NCI-H146 treated with DMSO at 0.1 percent for 48 hours (cell line): ENCODE results near the gene TMEM175.
"Not testable (repeated sequence)": the region's sequence is repeated elsewhere in the genome, so short reads cannot be mapped to it uniquely, and the experiment has no call there.

Source experiments
- DNase-seq: peaks from one replicate; lab custom pipeline; 2025; ENCODE audit not compliant: unreplicated experiment; lab: John Stamatoyannopoulos, UW

Gene TMEM175

DNA sequence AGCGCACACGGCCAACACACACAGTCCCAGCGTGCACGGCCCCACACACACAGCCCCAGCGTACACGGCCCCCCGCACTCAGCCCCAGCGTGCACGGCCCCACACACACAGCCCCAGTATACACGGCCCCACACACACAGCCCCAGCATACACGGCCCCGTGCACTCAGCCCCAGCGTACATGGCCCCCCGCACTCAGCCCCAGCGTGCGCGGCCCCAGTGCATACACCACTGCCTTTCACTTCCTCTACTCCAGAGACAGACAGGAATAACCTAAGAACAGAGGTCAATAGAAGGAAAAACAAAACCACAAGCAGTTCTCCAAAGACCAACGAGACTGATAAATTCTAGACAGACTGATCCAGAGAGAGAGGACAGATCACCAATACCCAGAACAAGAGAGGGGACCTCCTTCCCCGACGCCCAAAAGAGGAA is 17.2 kb upstream of the TMEM175 start:
- no peak for DNase-seq

DNA sequence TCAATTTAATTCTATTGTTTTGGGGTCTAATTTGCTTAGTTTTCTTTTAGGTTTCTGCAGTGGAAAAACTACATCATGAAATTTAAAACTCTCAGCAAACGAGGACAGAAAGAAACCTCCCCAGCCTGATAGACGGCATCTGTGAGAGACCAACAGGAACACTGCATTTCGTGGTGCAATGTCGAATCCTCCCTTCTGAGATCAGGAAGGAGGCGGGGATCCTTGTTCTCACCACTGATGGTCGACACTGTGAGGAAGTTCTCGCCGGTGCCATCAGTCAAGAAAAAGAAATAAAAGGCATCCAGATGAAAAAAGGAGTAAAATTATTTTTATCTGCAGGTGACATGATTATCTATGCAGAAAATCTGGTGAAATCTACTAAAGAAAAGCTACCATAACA is 16.7 kb upstream of the TMEM175 start:
- no peak for DNase-seq

DNA sequence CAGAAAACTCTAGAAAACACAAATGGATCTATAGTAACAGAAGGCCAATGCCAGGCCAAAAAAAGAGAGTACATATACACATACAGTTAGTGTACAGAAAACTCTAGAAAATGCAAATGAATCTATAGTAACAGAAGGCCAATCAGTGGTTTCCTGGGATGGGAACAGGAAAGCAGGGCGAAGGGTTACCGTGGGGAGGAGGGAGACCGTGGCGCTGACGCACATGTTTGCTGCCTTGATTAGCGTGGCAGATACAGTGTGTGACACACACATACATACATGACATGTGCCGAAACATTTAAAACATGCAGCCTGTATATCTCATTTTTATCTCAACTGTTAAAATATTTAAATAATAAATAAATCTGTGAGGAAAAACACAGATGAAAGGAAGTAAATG is 14.8 kb upstream of the TMEM175 start:
- no peak for DNase-seq

DNA sequence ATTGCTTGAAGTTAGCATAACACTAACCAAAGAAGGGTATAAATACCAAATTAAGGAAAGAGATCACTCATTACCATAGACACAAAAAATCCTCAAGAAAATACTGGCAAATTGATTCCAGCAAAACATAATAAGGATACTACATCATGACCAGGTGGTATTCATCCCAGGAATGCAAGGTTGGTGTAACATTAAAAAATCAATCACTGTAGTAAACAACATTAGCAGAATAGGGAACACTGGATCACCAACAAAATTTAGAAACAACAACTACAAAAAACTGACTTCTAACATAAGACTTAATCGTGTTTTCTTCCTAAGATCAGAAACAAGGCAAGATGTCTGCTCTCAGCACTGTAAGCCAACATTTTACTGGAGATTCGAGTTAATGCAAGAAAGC is 14.3 kb upstream of the TMEM175 start:
- DNase-seq = no peak

DNA sequence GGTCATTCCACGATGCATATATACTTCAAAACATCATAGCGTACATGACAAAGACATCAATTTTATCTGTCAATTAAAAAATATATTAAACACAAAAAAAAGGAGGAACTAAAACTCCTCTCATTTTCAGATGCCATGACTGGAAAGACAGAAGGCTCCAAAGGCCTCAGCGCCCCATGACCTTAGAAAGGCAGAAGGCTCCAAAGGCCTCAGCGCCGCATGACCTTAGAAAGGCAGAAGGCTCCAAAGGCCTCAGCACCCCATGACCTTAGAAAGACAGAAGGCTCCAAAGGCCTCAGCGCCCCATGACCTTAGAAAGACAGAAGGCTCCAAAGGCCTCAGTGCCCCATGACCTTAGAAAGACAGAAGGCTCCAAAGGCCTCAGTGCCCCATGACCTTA is 13.7 kb upstream of the TMEM175 start:
- not testable (repeated sequence) for DNase-seq

DNA sequence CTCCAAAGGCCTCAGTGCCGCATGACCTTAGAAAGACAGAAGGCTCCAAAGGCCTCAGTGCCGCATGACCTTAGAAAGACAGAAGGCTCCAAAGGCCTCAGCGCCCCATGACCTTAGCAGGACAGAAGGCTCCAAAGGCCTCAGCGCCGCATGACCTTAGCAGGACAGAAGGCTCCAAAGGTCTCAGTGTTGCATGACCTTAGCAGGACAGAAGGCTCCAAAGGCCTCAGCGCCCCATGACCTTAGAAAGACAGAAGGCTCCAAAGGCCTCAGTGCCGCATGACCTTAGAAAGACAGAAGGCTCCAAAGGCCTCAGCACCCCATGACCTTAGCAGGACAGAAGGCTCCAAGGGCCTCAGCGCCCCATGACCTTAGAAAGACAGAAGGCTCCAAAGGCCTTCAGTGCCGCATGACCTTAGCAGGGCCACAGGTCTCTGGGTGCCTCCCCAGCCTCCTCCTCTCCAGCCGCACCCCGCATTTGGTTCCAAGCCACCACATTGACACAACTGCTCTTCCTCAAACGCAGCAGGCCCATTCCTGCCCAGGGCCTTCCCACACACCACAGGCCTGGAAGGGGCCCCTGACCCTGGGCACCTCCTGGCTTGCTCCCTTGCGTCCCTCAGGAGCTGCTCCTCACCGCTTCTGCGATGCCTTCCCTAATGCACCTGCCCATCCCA is 13.1 kb upstream of the TMEM175 start:
- not testable (repeated sequence) for DNase-seq

DNA sequence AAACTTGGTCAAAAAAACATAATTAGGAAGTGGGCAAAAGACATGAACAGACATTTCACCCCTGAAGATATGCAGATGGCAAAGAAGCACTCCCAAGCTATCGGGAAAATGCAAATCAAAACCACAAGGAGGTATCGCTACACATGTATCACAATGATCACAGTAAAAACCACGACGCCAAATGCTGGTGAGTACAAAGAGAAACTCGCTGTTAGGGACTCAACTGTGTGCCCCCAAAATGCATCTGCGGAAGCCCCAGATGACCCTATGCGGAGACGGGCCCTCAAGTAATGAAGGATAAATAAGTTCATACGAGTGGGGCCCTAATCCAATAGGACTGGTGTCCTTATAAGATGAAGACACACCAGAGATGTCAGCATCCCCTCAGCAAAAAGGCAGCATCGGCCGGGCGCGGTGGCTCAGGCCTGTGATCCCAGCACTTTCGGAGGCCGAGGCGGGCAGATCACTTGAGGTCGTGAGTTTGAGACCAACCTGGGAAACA is 10.4 kb upstream of the TMEM175 start:
- DNase-seq = no peak

DNA sequence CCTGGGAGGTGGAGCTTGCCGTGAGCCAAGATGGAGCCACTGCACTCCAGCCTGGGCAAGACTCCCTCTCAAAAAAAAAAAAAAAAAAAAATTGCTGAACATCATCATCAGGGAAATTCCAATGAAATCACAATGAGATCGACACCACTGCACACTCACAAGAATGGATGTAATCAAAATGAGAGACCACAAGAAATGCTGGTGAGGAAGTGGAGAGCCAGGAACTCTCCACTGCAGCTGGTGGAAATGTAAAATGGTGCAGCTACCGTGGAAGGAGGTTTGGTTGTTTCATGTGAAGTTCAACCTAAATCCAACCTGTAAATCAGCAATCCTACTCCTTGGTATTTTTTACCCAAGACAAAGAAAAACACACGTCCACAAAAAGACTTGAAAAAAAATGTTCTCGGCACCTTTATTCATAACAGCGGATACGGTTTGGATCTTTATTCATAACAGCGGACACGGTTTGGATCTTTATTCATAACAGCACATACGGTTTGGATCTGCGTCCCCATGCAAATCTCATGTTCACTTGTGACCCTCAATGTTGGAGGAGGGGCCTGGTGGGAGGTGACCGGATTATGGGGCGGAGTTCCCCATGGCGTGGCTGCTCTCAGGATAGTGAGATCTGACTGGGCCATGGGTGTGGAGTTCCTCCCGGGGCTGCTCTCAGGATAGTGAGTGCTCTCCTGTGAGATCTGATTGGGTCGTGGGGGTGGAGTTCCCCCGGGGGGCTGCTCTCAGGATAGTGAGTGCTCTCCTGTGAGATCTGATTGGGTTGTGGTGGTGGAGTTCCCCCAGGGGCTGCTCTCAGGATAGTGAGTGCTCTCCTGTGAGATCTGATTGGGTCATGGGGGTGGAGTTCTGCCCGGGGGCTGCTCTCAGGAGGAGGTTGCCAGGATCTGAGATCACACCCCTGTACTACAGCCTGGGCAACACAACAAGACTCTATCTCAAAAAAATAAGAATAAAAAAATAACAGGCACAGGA is 7.9 kb upstream of the TMEM175 start:
- DNase-seq = no peak

DNA sequence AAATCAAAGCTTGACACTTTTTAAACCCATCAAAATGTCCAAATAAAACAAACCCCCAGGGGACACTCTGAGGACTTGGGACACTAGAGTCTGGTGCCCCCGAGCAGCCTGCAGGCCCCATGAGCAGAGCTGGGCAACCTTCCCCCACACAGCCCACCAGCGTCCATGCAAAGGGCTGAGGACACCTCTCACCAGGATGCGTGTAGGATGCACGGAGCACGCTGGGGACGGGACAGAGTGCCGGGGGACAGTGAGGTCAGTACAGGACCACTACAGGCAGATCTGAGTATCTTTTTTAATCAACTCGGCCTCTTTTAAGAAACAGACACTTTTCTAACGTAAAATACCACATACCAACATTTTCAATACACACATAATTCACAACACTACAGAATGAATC is 7.1 kb upstream of the TMEM175 start:
- DNase-seq = no peak

DNA sequence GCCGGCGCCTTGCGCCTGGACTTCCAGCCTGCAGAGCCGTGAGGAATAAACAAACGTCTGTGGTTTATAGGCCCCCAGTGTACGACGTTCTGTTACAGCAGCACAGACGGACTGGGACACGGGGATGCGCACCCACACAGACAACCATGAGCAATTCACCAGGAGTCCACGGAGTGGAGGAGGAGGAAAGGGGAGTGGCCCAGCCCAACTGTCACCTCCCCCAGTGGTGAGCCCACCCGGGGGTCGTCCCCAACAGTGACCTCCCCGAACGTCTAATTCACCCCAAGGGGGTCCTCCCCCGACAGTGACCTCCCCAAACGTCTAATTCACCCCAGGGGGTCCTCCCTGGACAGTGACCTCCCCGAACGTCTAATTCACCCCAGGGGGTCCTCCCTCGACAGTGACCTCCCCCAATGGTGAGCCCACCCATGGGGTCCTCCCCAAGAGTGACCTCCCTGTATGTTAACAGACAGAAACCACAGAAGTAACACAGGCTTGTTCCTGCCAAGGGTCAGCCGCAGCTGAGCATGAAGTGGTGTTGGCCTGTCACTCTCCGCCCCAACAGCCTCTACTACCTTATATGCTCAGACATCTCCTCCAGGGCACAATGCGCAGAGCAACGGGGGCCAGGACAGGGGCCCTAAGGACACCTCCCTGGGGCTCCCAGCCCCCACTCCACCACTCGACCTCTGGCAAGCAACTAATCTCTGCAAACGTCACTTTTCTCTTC is 6.3 kb upstream of the TMEM175 start:
- no peak for DNase-seq

DNA sequence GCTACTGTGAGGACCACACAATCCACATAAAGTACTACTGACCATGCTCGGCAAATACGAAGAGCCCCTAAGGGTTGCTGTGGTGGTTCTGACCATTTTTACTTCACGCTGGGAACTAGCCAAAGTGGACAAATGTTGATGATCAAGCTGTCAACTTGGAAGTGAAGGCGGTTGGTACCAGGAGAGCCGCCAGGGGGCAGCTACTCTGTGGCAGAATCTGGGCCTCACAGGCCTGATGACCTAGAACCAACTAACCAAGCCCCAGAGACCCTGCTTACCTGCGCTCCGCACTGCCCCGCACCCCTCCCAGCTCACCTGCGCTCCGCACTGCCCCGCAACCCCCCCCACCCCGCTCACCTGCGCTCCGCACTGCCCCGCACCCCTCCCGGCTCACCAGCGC is 5.7 kb upstream of the TMEM175 start:
- no peak for DNase-seq

DNA sequence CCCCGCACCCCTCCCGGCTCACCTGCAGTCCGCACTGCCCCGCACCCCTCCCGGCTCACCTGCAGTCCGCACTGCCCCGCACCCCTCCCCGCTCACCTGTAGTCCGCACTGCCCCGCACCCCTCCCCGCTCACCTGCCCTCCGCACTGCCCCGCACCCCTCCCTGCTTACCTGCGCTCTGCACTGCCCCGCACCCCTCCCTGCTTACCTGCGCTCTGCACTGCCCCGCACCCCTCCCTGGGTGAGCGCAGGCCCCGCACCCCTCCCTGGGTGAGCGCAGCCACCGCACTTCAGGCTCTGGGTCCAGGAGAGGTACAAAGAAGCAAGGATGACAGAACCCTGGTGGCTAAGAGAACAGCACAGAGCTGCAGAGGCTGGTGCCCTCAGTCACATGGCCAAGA is 4.7 kb upstream of the TMEM175 start:
- not testable (repeated sequence) for DNase-seq

DNA sequence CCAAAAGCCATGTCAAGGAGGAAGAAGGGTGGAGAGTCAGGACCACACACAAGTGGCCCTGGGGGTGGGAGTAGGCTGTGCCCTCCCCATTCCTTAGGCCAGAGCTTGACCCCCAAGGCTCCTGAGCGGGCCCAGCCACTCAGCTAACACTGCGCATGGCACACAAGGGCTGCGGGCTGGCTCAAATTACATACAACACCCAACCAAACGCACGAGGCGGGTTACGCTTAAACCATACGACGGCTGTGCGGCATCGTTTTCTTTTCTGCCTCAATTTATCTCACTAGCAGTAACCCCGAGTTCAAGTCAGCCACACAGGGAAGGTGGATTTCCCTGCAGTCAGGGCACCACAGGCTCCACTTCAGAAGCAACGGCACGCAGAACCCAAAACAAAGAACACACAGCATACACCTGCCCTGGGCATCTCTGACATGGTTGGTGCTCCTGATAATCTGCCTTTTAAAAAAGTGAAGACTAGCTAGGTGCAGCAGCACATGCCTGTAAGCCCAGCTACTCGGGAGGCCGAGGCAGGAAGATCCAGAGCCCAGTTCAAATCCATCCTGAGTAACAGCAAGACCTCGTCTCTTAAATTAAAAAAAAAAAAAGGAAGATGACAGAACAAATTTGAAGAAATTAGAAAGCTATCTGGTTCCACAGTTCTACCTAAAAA is 3.0 kb upstream of the TMEM175 start:
- no peak for DNase-seq

DNA sequence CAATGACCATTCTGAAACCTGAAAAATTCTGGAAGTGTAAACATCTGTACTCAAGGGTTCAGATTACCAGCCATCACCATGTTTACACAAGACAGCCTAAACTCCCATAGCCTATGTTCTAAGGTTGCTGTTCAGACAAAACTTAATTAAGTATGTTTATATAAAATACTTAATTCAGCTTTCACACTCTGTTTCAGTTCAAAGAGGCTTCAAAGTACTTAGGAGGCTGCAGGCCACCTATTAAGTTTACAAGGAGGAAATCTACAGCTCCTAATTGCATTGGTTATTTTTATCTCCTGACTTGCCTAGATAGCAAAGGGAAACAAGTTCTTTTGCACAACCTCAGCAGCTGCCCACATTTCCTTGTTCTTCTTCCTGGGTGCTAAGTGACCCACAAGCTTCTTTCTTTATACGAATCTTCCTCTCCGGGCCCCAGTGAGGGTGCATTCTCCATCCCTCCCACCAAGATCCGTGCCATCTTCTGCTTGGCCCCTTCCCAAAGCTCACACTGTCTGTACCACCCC is 2.2 kb upstream of the TMEM175 start:
- no peak for DNase-seq

DNA sequence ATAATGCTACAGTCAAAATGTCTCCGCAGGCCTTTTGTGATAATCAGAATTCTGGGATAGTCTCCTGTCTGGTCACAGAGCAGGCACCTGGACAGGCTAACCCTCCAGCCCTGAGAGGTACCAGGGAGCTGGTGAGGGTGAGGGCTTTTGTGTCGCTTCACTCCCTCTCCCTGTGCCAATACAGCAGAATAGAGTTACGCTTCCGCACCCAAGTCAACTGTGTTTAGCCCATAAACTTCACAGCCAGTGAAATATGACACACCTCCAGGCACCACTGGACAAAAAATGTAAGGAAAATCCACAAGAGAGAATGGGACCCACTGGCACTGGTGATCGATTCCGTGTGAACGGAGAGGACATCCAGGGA is 1.4 kb upstream of the TMEM175 start:
- no peak for DNase-seq

DNA sequence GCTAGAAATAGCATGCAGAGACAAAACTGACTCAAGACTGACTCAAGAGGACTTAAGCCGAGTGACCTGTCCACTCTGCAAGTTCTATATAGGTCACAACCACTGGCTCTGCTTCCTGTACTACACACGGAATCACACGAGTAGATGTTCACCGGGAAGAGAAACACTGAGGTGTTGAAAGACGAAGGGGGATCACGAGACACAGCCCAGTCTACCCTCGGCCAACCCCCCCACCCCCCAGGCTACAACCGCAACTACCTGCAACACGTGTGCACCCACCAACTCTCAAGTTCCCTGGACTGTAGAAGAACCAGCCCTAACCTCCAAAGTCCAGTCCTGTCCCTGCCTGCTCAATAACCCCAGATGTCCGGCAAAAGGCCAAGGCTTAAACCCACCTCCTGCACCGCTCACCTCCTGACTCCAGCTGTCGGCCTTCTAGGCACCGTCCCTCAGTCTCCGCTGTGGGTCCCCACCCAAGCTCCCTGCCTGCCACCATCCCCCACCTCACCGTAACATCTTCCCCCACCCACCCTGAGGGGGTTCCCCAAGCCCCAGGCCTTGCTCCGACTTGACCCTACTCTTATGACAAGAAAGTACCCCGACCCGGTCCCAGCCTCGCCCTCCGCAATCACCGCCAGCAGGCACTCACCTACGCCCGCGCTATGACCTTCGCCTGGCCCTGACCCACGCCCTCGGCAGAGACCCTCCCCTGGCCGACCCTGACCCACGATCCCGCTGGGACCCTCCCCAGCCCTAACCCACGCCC is 883 bp upstream of the TMEM175 start:
- no peak for DNase-seq

DNA sequence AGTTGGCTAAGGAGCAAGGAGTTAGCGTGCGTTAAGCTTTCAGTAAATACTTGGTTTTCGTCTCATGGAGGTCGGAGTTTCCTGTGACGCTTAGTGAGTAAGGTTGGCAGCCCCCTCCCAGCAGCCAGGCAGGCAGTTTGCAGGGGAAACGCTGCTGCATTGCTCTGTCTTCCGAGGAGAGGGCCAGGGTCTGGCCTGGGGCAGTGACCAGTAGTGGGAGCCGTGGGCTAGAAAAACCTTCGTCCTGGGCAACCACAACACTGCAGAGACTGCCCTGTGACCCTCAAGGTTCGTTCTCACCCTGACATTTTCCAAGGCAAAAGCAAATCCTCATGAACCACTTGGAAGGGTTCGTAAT is 432 bp downstream of the TMEM175 start:
- no peak for DNase-seq

DNA sequence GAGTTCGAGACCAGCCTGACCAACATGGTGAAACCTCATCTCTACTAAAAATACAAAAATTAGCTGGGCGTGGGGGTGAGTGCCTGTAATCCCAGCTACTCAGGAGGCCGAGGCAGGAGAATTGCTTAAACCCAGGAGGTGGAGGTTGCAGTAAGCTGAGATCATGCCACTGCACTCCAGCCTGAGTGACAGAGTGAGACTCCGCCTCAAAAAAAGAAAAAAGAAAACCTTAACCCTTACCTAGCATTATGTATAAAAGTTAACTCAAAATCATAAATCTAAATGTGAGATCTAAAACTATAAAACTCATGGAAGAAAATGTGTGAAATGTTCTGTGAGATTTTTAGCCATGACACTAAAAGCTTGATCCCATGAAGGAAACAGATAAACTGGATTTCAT is 7.2 kb downstream of the TMEM175 start:
- not testable (repeated sequence) for DNase-seq

DNA sequence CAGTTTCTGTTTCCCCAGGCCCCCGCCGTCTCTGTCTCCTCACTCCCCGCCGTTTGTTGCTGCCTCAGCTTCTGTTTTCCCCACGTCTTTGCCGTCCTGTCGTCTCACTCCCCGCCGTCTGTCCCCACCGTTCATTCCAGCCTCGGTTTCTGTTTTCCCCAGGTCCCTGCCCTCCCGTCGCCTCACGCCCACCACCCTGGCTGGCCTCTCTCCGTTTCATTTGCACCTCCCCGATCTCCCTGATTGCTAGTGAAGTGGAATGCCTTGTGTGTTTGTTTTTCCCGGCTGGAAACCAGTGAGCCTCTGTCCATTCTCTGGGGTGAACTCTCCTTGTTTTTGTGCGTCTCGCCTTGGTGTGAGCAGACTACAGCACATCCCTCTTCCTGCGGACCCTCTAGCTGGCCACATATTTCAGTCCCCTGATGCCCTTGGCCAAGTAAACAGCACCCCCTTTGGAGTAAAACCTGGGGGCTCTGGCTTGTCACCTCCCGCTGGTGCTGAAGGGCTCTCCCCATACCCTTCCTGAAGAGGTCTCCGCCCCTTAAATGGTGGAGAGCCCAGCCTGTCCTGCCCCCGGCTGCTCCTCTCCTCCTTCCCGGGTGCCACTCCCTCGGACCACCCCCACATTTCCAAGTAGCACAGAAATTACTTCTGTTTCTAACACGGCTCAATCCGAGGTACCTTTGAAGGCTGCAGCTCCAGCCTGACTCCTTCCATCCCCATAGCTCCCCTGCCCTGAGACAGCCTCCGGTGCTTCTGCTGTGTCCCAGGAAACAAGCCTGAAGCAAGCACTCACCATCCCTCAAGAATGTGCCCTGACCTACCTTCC is 13.2 kb downstream of the TMEM175 start:
- no peak for DNase-seq
